GF-D8 (cell line): ENCODE data around the gene FSD2.
"Not testable (repeated sequence)": the region's sequence is repeated elsewhere in the genome, so short reads cannot be mapped to it uniquely, and the experiment has no call there.

ENCODE experiments used
- DNase-seq: peaks from one replicate; lab custom pipeline; 2025; lab: John Stamatoyannopoulos, UW

Gene FSD2

GRCh38 chr15:82731527-82731926, 74.3 kb downstream of the FSD2 start:
- DNase-seq = no peak

- DNase-seq = no peak
These were observed 75.8 kb downstream of the FSD2 start for GRCh38 chr15:82730022-82730530.

DNA sequence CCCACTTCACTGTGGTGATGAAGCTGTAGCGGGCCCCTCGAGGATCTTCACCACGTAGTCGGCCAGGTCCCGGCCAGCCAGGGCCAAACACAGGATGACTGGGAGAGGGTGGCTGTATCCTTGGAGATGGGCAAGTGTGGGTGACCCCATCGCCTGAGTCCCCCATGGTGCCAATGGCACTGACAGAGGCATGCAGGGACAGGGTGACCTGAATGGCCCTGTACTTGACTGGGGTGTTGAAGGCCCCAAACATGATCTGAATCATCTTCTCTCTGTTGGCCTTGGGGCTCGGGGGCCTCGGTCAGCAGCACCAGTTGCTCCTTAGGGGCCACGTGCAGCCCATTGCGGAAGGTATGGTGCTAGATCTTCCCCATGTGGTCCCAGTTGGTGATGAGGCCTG, 79.1 kb downstream of the FSD2 start:
- no peak for DNase-seq

DNA sequence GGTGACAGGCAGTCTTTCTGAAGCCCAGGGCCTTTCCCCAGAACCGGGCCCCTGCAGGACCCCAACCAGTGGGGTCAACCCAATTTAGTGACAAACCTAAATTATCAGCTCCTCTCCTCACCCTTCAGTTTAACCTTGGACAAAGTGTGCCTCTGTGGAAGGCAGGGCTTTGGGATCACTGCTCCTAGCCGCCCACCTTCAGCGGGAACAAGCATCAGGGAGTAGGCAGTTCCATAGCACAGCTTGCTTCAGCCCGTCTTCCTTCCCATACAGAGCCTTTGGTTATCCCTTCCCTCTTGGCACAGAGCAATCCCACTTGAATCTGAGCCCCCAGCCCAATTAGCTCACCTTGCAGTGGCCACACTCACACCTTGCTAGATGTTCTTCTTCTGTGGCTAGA, 90.9 kb downstream of the FSD2 start:
- no peak for DNase-seq

DNA sequence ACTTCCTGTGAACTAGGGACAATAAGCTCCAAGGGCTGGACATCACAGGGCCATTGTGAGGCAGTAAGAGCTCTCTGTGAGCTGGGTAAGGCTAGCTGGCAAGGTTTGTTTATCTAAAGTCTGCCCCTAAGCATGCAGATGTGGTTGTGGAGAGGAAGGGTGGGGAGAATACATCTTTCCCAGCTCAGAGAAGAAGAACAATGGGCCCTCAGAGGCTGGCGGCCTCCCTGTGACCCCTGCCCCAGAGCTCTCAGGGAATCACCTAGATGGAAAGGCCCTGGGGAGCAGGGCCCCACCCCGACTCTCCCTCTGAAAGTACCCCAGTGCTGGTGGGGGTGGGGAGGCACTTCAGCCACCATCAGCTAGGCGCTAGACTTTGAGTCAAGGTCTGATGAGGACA, 91.9 kb downstream of the FSD2 start:
- DNase-seq = no peak

DNA sequence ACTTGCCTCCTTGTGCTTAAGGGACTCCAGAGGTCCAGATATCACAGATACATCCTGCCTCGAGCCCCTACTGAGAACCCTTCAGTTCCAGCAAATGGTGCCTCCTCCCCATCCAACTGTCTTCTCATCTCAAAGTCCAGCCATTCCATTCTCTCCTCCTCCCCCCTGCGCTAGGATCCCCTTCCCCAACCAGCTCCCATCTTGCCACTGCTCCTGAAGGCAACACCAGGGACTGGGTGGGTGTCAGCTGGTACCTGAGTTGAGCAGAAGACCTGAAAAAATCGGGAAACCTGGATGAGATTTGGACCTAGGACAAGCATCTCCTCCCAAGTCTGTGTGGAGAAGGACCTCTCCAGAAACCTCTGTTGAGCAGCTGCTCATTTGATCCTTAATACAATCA, 93.8 kb downstream of the FSD2 start:
- no peak for DNase-seq

GRCh38 chr15:82710926-82711490, 94.9 kb downstream of the FSD2 start:
- no peak for DNase-seq

DNA sequence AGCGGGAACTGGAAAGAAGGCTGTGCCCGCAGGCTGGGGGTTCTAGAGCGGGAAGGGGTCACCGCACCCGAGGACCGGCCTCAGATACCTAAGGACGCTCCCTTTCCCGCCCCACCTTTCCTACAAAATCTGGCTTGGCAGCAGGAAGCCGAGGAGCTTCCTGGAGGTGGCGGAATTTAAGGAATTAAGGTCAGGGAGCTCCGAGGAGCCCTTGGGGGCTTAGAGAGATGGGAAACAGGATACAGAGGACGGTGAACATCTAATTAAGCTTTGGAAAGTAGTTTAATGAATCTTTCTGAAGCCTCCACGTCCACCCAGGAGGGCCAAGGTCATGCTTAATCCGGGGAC, 95.7 kb downstream of the FSD2 start:
- DNase-seq = no peak

DNA sequence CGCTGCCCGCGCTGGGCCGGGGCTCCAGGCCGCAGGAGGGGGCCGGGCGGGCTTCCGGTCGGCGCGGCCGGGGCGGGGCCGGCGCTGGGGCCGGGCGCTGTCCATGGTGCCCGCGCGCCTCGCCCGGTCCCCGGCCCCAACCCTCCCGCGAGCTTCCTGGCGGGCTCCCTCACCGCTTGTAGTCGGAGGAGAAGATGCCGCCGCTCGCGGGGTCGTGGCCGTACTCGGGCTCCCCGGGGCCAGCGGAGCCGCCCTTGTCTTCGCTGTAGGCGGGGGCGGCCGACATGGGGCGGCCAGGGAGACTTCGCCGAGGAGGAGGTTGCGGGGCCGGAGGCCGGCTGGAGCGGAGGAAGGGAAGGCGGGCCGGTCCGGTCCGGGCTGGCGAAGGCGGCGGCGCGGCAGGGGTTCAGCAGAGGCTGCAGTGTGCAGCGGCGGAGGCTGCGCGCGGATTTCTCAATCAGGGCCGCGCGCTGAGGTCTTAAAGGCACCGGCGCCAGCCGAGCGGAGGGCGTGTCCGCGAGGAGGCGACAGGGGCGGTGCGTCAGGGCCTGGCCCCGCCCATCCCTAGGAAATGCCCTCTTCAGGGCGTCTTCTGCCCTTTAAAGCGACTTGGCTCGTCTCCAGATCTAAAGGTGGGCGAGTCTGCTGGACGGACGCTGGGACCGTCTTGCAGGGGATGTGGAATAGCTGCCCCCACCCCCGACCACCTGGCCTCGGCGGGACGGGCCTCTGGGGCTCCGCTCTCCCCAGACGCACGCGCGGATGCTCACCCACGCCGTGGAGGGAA, 96.3 kb downstream of the FSD2 start, which contains the start of gene AP3B2:
Gene AP3B2, minus strand, starts transcription at position 455 of the 787 bp plus-strand sequence. Its CDS starts 169 bp downstream, at position 286.
- DNase-seq = no peak

- DNase-seq = no peak
These were observed 96.8 kb downstream of the FSD2 start for GRCh38 chr15:82709081-82709420.

- DNase-seq = not testable (repeated sequence)
These were observed 100.0 kb downstream of the FSD2 start for GRCh38 chr15:82705856-82706255.
